H1 (cell line): ENCODE data around the gene SMOC2.

ENCODE experiments used
- CHD1 ChIP-seq: IDR thresholded peaks from 2 replicates; pipeline ENCODE4 v1.6.1; 2012; ENCODE audit warnings: low read depth, low read length, improper control_type of control experiment
- CREB1 ChIP-seq: IDR thresholded peaks from 2 replicates; pipeline ENCODE4 v1.6.1; 2012; ENCODE audit warnings: inconsistent platforms
- CTCF ChIP-seq, 3 experiments: IDR thresholded peaks; 1 replicate in 2 of 3; 2 replicates in 1 of 3; pipeline versions ENCODE4 v1.5.1 to v1.6.1; 2011; ENCODE audit warnings: low read length in 3 of 3, mild to moderate bottlenecking in 3 of 3, inconsistent platforms in 2 of 3, low read depth in 1 of 3, moderate library complexity in 1 of 3; ENCODE audit not compliant: insufficient read depth in 1 of 3; ENCODE audit errors: control extremely low read depth in 1 of 3
- E2F6 ChIP-seq: IDR thresholded peaks from 2 replicates; pipeline ENCODE4 v1.6.1; 2012; ENCODE audit warnings: inconsistent platforms
- HDAC2 ChIP-seq, 2 experiments: fragments of 300-600 bp in 1 of 2; sonication (generic) in 1 of 2; IDR thresholded peaks; 2 replicates each; pipeline ENCODE4 v1.6.1; 2011 to 2012; ENCODE audit warnings: low read depth in 2 of 2, low read length in 2 of 2, mild to moderate bottlenecking in 2 of 2, moderate library complexity in 2 of 2, borderline replicate concordance in 1 of 2, inconsistent platforms in 1 of 2
- MAFK ChIP-seq: IDR thresholded peaks from 2 replicates; pipeline ENCODE4 v1.6.1; 2012; ENCODE audit warnings: low read depth, mild to moderate bottlenecking, improper control_type of control experiment, low read length
- POLR2A ChIP-seq, 2 experiments: IDR thresholded peaks; 1 replicate in 1 of 2; 2 replicates in 1 of 2; pipeline ENCODE4 v1.6.1; 2011; ENCODE audit warnings: low read depth in 2 of 2, low read length in 2 of 2, mild to moderate bottlenecking in 2 of 2; ENCODE audit errors: control extremely low read depth in 1 of 2
- RAD21 ChIP-seq, 2 experiments: IDR thresholded peaks in 1 of 2; conservative IDR thresholded peaks in 1 of 2; 2 replicates each; pipeline ENCODE4 v1.6.1; 2011; ENCODE audit warnings: low read depth in 2 of 2, low read length in 2 of 2, improper control_type of control experiment in 1 of 2, inconsistent platforms in 1 of 2, mild to moderate bottlenecking in 1 of 2, moderate library complexity in 1 of 2
- SIN3A ChIP-seq, 2 experiments: IDR thresholded peaks in 1 of 2; conservative IDR thresholded peaks in 1 of 2; 2 replicates each; pipeline ENCODE4 v1.6.1; 2011 to 2012; ENCODE audit warnings: low read length in 2 of 2, improper control_type of control experiment in 1 of 2, low read depth in 1 of 2, mild to moderate bottlenecking in 1 of 2
- SRF ChIP-seq: IDR thresholded peaks from 2 replicates; pipeline ENCODE4 v1.6.1; 2011; ENCODE audit warnings: mild to moderate bottlenecking, low read depth, low read length, moderate library complexity
- TAF1 ChIP-seq: IDR thresholded peaks from 2 replicates; pipeline ENCODE4 v1.6.1; 2011; ENCODE audit warnings: mild to moderate bottlenecking, low read depth, low read length

GRCh38 chr6:168641446-168641845 is 200.5 kb downstream of the SMOC2 start:
- TF ChIP-seq CTCF (IDR thresholded peaks at IDR 0.05; ENCODE audit: control extremely low read depth in 1 of 3, insufficient read depth in 1 of 3, low read depth in 1 of 3, low read length in 3 of 3) = no peak
- TF ChIP-seq TAF1 = no peak
- no peak for TF ChIP-seq SIN3A (conservative IDR thresholded peaks at IDR 0.05 in 1 of 2, IDR thresholded peaks at IDR 0.05 in 1 of 2; ENCODE audit: low read depth in 1 of 2, low read length in 2 of 2)
- TF ChIP-seq CHD1 = no peak
- TF ChIP-seq RAD21 (IDR thresholded peaks at IDR 0.05 in 1 of 2, conservative IDR thresholded peaks at IDR 0.05 in 1 of 2; ENCODE audit: low read depth in 2 of 2, low read length in 2 of 2) = no peak
- no peak for TF ChIP-seq SRF
- no peak for TF ChIP-seq E2F6
- TF ChIP-seq CREB1 = no peak
- no peak for TF ChIP-seq MAFK
- TF ChIP-seq HDAC2 (IDR thresholded peaks at IDR 0.05; ENCODE audit: borderline replicate concordance in 1 of 2, low read depth in 2 of 2, low read length in 2 of 2) = no peak
- TF ChIP-seq POLR2A (IDR thresholded peaks at IDR 0.05; ENCODE audit: control extremely low read depth in 1 of 2, low read depth in 2 of 2, low read length in 2 of 2) = no peak
